Stomach (tissue), 9 donors: ENCODE measurements around the gene VWA7. TPM values are rescaled to one million over a fixed set of nuclear protein-coding genes. Genes with fewer than 3 reads are reported as not detected.

Source experiments
- DNase-seq, 2 donors: peaks; one replicate each; pipeline versions ENCODE4 v3.0.0 to v3.0.0-alpha.2; 2013 to 2019
- H3K27ac ChIP-seq, 5 donors: fragments of 200-600 bp in 4 of 5; sonication (generic) in 4 of 5; one replicate each; pipeline ENCODE4 v1.5.1; 2013 to 2019; ENCODE audit warnings: mild to moderate bottlenecking in 1 of 5, moderate library complexity in 1 of 5
- H3K27me3 ChIP-seq, 3 donors: fragments of 200-600 bp; sonication (generic); one replicate each; pipeline ENCODE4 v1.5.1; 2017 to 2019; ENCODE audit warnings: mixed run types in 1 of 3
- H3K36me3 ChIP-seq, 4 donors: fragments of 200-600 bp; sonication (generic); 1 replicate in 3 of 4; 2 replicates in 1 of 4; pipeline ENCODE4 v1.5.1; 2016 to 2019
- H3K4me1 ChIP-seq, 4 donors: fragments of 200-600 bp; sonication (generic); one replicate each; pipeline ENCODE4 v1.5.1; 2016 to 2019
- H3K4me3 ChIP-seq, 4 donors: fragments of 200-600 bp; sonication (generic) in 3 of 4; one replicate each; pipeline ENCODE4 v1.5.1; 2016 to 2019; ENCODE audit warnings: mild to moderate bottlenecking in 1 of 4
- H3K9me3 ChIP-seq, 4 donors: fragments of 200-600 bp; sonication (generic); one replicate each; pipeline ENCODE4 v1.5.1; 2016 to 2019
- CTCF ChIP-seq, 7 experiments: fragments of 450-650 bp in 4 of 7; fragments of 200-600 bp in 3 of 7; sonication (generic) in 3 of 7; IDR thresholded peaks; one replicate each; pipeline ENCODE4 v1.5.1; 2016 to 2019; ENCODE audit warnings: antibody characterized with exemption in 7 of 7, control low read depth in 2 of 7, mild to moderate bottlenecking in 1 of 7
- EP300 ChIP-seq: sonication (generic); formaldehyde crosslinking; IDR thresholded peaks from one replicate; pipeline ENCODE4 v1.6.1; 2017; ENCODE audit warnings: antibody characterized with exemption
- POLR2A ChIP-seq, 4 donors: fragments of 450-650 bp; IDR thresholded peaks; one replicate each; pipeline ENCODE4 v1.6.1; 2016; ENCODE audit warnings: antibody characterized with exemption in 4 of 4, control low read depth in 2 of 4, mild to moderate bottlenecking in 1 of 4, moderate library complexity in 1 of 4
- POLR2AphosphoS5 ChIP-seq, 3 donors: sonication (generic); formaldehyde crosslinking; IDR thresholded peaks; one replicate each; pipeline ENCODE4 v1.6.1; 2016; ENCODE audit warnings: antibody characterized with exemption in 3 of 3
- WGBS, 5 donors: extraction: QIAGEN DNeasy Blood & Tissue Kit in 3 of 5; methylation state at CpG; one replicate each; pipeline versions ENCODE4 v1.1.5 to v1.1.7; 2013 to 2018; 5-methylcytosine and 5-hydroxymethylcytosine counted together
- intact Hi-C: fragments of 100-400 bp; cut with DNase I; formaldehyde crosslinking; loops from one replicate; pipeline ENCODE4 v1.15.1; 2023; ENCODE audit warnings: low total_unique reads
- polyA plus RNA-seq, 3 donors: library from polyadenylated mRNA; stranded (reverse); fragments of 200-250 nt; gene quantifications; one replicate each; pipeline ENCODE4 v1.2.3, GENCODE V29; 2013
- total RNA-seq, 5 donors: library from RNA; depleted of rRNA; stranded (reverse); fragments of >200 nt; gene quantifications; one replicate each; pipeline versions ENCODE4 v1.1.0 to v1.2.3, GENCODE V29; 2014 to 2016
- donor health status: healthy with polysubstance abuse.
- donor health status: Bipolar disorder and iron deficiency.
- donor health status: healthy.

The VWA7 gene
- total and polyA plus RNA-seq, 8 donors, result 1.3 to 18.3 (median 4.2) TPM; not detected in 1

GRCh38 chr6:31727717-31728671, 49.1 kb downstream of the VWA7 start:
- H3K27me3 ChIP-seq, result no peaks in the 10 kb centered on the region
- intact Hi-C loops, result no loop called here
- 78 to 85% (median 83%) methylated on average over 36 to 41 of the region's 41 CpGs for WGBS, 5 donors
- H3K27ac ChIP-seq, result peak overlapping the region in 4 of 5 donors; percentile 95 to 96 (median 96)
- no peak for DNase-seq
- H3K4me3 ChIP-seq, result peak overlapping the region; percentile 61 to 91 (median 82)
- H3K36me3 ChIP-seq, result peaks cover 36 to 59% (median 54%) of the 10 kb centered on the region in 4 donors
- H3K9me3 ChIP-seq, result no peaks in the 10 kb centered on the region
- TF ChIP-seq POLR2A (IDR thresholded peaks at IDR 0.05) (no peak), CTCF (IDR thresholded peaks at IDR 0.05) (no peak), EP300 (no peak), POLR2AphosphoS5 (IDR thresholded peaks at IDR 0.05) (no peak)
- H3K4me1 ChIP-seq, result peaks cover 20 to 66% (median 39%) of the 10 kb centered on the region in 4 donors

- H3K9me3 ChIP-seq, result no peaks in the 10 kb centered on the region
- TF ChIP-seq CTCF (IDR thresholded peaks at IDR 0.05), result no peak
- TF ChIP-seq POLR2A (IDR thresholded peaks at IDR 0.05), result no peak
- no peak for TF ChIP-seq POLR2AphosphoS5 (IDR thresholded peaks at IDR 0.05)
- no peak for TF ChIP-seq EP300
- H3K27ac ChIP-seq, result peak overlapping the region; percentile 2 to 96 (median 95)
- H3K36me3 ChIP-seq, result peaks cover 28 to 51% (median 46%) of the 10 kb centered on the region in 4 donors
- 70 to 90% (median 79%) methylated on average over 7 of the region's 7 CpGs for WGBS, 5 donors
- intact Hi-C loops, result no loop called here
- H3K4me1 ChIP-seq, result peaks cover 20 to 57% (median 37%) of the 10 kb centered on the region in 4 donors
- DNase-seq, result peak in 1 of 2 donors; percentile 58
- H3K27me3 ChIP-seq, result no peaks in the 10 kb centered on the region
- no peak overlapping the region for H3K4me3 ChIP-seq
Observed at GRCh38 chr6:31727034-31727716, 50.0 kb downstream of the VWA7 start.

GRCh38 chr6:31725502-31726350, 51.4 kb downstream of the VWA7 start:
- TF ChIP-seq EP300 (no peak), POLR2AphosphoS5 (IDR thresholded peaks at IDR 0.05) (no peak), CTCF (IDR thresholded peaks at IDR 0.05) (no peak), POLR2A (IDR thresholded peaks at IDR 0.05) (no peak)
- Histone ChIP-seq H3K4me1 (peaks cover 20 to 43% (median 29%) of the 10 kb centered on the region in 4 donors), H3K9me3 (no peaks in the 10 kb centered on the region), H3K27me3 (no peaks in the 10 kb centered on the region), H3K4me3 (no peak overlapping the region), H3K36me3 (peaks cover 14 to 37% (median 31%) of the 10 kb centered on the region in 4 donors), H3K27ac (no peak overlapping the region)
- DNase-seq, result no peak
- intact Hi-C loops, result no loop called here
- 80 to 89% (median 87%) methylated on average over 12 of the region's 12 CpGs for WGBS, 5 donors
